Keratinocyte (primary cell): Measurements from ENCODE around the gene TNFRSF11A.

Experiments
- CTCF ChIP-seq, 3 experiments: IDR thresholded peaks in 1 of 3; conservative IDR thresholded peaks in 1 of 3; optimal IDR thresholded peaks in 1 of 3; 2 replicates in 2 of 3; 3 replicates in 1 of 3; pipeline versions ENCODE3 to v1.5.1; 2011; ENCODE audit warnings: low read length in 3 of 3, mild to moderate bottlenecking in 3 of 3, moderate library complexity in 2 of 3, control low read depth in 1 of 3, inconsistent platforms in 1 of 3; ENCODE audit not compliant: insufficient read depth in 2 of 3; ENCODE audit errors: extremely low read depth in 1 of 3
- EZH2 ChIP-seq: IDR thresholded peaks from one replicate; pipeline ENCODE4 v1.6.1; 2012; ENCODE audit warnings: inconsistent platforms, mild to moderate bottlenecking, low read length, moderate library complexity

GRCh38 chr18:62398291-62398690, 73.2 kb downstream of the TNFRSF11A start:
- no peak for TF ChIP-seq CTCF (optimal IDR thresholded peaks at IDR 0.05 in 1 of 3, IDR thresholded peaks at IDR 0.05 in 1 of 3, conservative IDR thresholded peaks at IDR 0.05 in 1 of 3; ENCODE audit: extremely low read depth in 1 of 3, insufficient read depth in 2 of 3, low read length in 3 of 3)
- no peak for TF ChIP-seq EZH2
